CD4-positive, alpha-beta T cell treated with Interleukin-4 for 4 hours (primary cell): ENCODE data around the gene SNAPIN.
"Not testable (repeated sequence)": the region's sequence is repeated elsewhere in the genome, so short reads cannot be mapped to it uniquely, and the experiment has no call there.

Experiments used
- DNase-seq: peaks from one replicate; pipeline ENCODE4 v3.0.0-alpha.2; 2020

Gene SNAPIN

GRCh38 chr1:153627715-153628626 lies 30.5 kb upstream of the SNAPIN start, which contains the start of gene S100A1:
Gene S100A1, plus strand, starts transcription at chr1:153628434. Its CDS starts 2,088 bp downstream, at chr1:153630522.
- DNase-seq = no peak

DNA sequence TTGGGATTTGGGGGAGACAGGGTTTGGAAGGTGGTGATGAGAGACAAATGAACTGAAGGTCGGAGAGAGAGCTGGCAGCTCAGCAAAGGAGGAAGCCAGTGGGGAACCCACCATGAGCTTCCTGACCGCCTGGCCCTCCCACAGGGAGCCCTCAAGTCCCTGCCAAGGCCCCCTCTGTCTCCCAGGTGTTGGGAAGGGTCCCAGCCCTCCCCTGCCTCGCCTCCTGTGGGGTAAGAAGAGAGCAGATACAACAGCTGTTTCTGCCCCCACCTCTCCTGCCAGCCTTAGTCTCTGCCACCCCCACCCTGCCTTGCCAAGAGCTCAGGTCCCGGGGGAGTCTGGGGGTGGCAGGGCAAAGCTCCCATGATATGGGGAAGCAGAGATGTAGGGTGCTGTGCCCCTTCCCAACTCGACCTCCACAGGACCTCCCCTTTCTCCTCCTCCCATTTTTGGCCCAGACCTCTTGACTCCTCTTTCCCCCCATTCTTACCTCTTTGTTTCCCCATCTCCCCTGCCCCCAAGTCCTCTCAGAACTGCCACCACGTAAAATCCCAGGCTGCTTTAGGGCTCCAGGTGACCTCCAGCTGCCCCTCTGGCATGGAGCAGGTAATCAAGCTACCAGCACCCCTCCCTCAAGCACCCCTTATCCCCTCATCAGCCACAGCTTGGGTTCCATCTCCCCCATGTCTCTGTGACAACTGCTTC lies 29.7 kb upstream of the SNAPIN start:
- DNase-seq = no peak

GRCh38 chr1:153629343-153629665 lies 29.2 kb upstream of the SNAPIN start:
- no peak for DNase-seq

GRCh38 chr1:153629971-153630370 lies 28.5 kb upstream of the SNAPIN start:
- DNase-seq = no peak

- no peak for DNase-seq
These were observed 28.1 kb upstream of the SNAPIN start for GRCh38 chr1:153630384-153630783.

DNA sequence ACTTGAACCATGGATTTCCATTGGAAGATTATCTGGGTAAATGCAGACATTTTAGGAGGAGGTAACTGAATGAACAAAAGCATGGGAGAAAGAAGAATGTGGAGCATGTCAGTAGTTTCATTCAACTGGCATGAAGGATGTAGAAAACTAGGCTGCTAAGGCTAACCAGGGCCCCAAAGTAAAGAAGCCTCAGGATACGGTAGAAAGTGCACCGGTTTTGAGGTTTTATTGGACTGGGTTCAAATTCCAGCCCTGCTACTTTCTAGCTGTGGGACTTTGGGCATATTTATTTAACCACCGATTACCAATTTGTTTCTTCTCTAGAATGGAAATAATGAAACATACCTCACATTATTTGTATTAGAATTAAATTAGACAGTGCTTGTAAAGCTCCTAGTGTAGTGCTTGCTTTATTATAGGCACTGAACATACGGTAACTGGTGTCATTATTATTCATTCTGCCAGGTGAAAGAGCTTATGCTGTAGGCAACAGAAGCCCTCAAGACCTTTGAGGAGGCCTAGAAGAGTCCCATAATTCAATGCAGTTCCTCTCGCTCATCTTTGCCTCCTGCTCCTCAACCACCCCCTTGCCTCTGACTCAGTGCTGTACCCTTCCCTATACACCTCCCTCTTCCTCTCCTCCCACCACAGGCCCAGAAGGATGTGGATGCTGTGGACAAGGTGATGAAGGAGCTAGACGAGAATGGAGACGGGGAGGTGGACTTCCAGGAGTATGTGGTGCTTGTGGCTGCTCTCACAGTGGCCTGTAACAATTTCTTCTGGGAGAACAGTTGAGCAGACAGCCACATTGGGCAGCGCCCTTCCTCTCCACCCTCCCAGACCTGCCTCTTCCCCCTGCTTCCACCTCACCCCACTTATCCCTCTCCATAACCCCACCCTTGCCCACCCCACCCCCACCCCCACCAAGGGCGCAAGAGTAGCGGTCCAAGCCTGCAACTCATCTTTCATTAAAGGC lies 27.2 kb upstream of the SNAPIN start:
- DNase-seq = no peak

GRCh38 chr1:153633161-153633753 lies 25.2 kb upstream of the SNAPIN start:
- no peak for DNase-seq

DNA sequence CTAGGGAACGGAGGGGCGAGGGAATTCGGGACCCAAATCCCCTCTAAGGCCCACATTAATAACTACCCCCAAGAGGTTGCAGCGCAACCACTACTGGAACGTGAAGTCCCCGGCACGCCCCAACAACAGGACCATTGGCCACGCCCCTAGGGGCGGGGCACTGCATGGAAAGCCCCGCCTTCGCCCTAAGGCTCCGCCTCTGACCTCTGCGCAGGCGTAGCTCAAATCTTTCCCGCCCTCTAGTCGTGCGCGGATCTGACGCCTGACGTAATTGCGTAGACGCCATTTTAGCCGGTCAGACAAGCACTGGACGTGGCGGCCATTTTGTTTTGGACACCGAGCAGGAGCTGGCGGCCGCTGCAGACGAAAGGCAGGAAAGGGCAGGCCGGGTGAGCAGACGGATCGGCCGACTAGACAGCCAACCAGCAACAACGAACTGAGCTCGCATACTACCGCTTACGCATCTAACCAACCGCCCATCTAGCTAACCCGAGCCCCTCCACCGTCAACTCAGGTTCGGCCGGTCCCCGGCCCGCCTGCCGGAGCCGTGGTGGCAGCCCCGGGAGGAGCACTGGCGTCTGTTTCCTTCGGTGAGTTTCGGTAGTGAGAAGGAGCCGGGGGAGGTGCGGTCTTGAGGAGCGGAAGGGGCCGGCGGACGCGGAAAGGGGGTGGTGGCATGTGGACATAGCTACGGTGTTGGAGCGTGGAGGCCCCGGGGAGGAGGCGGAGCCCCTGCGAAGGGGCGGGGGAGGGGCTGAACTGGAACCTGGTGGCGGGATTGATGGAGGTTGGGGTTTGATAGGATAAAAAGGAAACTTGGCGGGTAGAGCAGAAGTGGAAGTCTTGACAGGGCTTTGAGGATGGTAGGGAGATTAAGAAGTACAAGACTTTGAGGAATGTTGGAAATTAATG lies 24.5 kb upstream of the SNAPIN start, which contains the start of gene CHTOP:
Gene CHTOP, plus strand, starts transcription at position 313 of the 912 bp plus-strand sequence. CDS start 2,523 bp downstream, outside the sequence.
- peak; percentile 95 for DNase-seq

DNA sequence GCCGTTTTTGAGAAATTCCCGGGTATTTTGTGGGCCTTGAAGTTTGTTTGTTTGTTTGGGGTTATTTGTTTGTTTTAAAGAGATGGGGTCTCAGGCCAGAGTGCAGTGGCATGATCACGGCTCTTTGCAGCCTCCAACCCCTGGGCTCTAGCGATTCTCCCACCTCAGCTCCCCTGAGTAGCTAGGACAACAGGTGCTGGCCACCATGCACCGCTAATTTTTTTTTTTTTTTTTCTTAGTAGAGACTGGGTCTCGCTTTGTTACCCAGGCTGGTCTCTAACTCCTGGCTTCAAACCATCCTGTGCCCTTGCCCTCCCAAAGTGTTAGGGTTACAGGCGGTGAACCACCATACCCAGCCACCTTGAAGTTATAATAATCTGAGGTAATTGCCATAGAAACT lies 22.6 kb upstream of the SNAPIN start:
- DNase-seq = no peak

GRCh38 chr1:153636312-153636711 lies 22.2 kb upstream of the SNAPIN start:
- DNase-seq = no peak

DNA sequence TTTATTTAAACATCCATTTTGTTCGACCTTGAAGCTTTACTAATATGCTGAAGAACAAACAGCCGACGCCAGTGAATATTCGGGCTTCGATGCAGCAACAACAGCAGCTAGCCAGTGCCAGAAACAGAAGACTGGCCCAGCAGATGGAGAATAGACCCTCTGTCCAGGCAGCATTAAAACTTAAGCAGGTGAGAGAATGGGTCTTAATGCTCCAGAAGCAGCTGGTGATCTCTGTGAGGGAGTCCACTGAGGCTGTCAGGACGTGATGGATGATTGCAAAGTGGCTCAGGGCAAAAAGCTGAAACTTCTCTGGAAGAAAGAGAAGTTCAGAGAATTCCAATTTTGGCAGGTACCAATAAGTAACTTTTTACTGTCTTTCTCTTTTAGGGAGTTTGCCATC lies 20.2 kb upstream of the SNAPIN start:
- no peak for DNase-seq

DNA sequence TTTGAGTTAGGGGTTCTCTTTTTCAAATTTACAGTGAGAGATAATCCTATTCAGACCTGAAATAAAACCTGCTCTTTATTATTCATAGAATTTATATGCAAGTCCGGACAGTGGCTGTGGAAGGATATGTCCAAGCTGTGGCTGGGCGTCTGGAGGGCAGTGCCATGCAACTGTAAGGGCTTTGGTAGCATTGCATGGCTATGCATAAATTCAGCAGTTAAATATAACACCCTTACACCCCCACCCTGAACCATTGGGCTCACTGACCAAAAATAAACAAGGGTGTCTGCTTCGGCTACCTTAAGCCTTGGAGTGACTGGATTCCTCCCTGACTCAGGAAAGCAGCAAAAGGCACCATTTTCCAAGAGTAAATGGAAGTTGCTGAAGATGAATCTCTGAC lies 19.2 kb upstream of the SNAPIN start:
- no peak for DNase-seq

- DNase-seq = not testable (repeated sequence)
These were observed 18.3 kb upstream of the SNAPIN start for GRCh38 chr1:153640213-153640612.

DNA sequence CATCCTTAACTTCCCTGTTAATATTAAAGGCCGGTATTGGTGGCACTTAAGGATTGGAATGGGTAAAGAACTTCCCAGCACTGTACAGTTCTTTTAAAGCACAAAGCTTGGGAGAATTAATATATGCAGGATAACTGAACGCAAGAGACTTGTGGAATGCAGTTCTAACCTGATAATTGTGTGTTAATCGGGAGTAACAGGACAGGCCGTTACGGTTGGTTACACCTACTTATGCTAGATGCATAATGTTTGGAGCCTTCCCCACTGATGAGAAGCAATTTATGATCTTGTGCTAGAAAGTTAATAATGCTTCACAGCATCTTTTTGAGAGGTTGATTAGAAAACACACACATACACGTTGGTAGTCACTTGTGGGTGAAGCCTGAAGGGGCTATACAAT lies 17.6 kb upstream of the SNAPIN start:
- DNase-seq = no peak

GRCh38 chr1:153642161-153642560 lies 16.3 kb upstream of the SNAPIN start:
- DNase-seq = no peak

- no peak for DNase-seq
These were observed 15.4 kb upstream of the SNAPIN start for GRCh38 chr1:153643100-153643499.

- no peak for DNase-seq
These were observed 14.7 kb upstream of the SNAPIN start for GRCh38 chr1:153643816-153644215.

DNA sequence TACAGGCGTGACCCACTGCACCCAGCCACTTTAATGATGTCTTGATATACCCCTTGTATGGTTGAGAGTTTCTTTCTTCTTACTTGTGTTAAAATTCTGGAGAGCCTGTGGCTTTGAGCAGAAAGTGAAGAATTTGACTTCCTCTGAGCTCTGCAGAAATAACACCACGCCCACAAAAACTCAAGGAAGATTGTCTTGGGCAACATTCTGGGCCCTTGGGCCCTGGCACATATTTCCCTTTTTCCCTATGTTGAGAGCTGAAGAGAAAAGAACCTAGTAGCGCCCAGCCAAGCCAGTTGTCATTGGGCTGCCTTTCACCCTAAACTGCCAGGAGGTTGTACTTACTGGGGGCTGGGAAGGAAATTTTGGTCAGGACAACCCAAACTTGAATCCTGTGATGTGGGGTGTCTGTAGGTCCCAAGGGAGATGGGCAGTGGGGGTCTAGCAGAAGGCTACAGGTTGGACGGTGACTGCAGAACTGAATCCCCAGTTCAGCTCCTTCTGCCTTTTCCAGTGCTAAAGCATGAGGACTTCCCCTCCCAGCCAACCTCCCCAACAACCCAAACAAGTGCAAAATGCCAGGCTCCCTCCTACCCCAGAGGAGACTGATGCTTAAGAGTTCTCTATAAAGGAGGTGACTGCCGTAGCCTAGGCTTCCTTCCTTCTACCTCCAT lies 11.7 kb upstream of the SNAPIN start:
- no peak for DNase-seq

- no peak for DNase-seq
These were observed 11.2 kb upstream of the SNAPIN start for GRCh38 chr1:153647346-153647714.

DNA sequence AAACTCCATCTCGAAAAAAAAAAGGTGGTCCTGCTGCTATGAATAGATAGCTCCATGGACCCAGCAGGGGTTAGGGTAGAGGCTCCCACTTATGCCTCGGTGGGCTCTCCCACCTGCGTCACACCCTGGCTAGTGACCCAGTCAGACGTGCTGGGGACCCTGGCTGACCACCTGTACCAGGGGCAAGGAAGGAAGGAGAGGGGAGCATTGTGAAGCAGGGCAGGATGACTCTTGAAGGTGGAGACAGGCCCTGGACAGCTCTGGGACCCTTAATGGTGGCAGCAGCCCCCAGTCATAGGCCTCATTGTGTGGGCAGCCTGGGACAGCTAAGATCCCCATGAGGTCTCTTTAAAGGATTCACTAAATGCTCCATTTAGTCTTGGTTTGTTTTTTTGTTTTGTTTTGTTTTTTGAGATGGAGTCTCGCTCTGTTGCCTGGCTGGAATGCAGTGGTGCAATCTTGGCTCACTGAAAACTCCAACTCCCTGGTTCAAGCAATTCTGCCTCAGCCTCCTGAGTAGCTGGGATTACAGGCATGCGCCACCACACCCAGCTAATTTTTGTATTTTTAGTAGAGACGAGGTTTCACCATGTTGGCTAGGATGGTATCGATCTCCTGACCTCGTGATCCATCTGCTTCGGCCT lies 10.4 kb upstream of the SNAPIN start:
- DNase-seq = no peak
